Stimulated activated naive CD8-positive, alpha-beta T cell treated with anti-CD3 and anti-CD28 coated beads, Interleukin-15, amount 100 ng/mL, for 72 hours (primary cell): ENCODE measurements around the gene DLG2.

Source experiments
- ATAC-seq: fragments of 150-1000 bp; cut with Tn5 transposase; 2 replicates; pipeline ENCODE4 v1.10.0; 2021; ENCODE audit warnings: mild to moderate bottlenecking, moderate library complexity
- DNase-seq, 2 donors: peaks; one replicate each; pipeline ENCODE4 v3.0.0; 2021 to 2022
- H3K27ac Mint-ChIP-seq, 2 donors: one replicate each; pipeline ENCODE4 v1.8.0; 2022; ENCODE audit warnings: mild to moderate bottlenecking in 2 of 2, mixed read lengths in 2 of 2, moderate library complexity in 2 of 2
- H3K27me3 Mint-ChIP-seq: one replicate; pipeline ENCODE4 v1.8.0; 2022; ENCODE audit warnings: mixed read lengths
- H3K4me1 Mint-ChIP-seq: one replicate; pipeline ENCODE4 v1.8.0; 2022; ENCODE audit warnings: mild to moderate bottlenecking, mixed read lengths
- H3K4me3 Mint-ChIP-seq, 2 donors: one replicate each; pipeline ENCODE4 v1.8.0; 2022; ENCODE audit warnings: mild to moderate bottlenecking in 2 of 2, mixed read lengths in 2 of 2, moderate library complexity in 1 of 2
- H3K9me3 Mint-ChIP-seq, 2 donors: one replicate each; pipeline ENCODE4 v1.8.0; 2022; ENCODE audit warnings: mixed read lengths in 2 of 2

DLG2 gene

GRCh38 chr11:83722392-83723119 lies 1904.6 kb downstream of the DLG2 start:
- Mint-ChIP-seq H3K27ac (no peak overlapping the region), H3K4me1 (peaks cover 13% of the 10 kb centered on the region), H3K4me3 (no peak overlapping the region), H3K27me3 (peaks cover 15% of the 10 kb centered on the region), H3K9me3 (no peaks in the 10 kb centered on the region)
- DNase-seq (no peak), ATAC-seq (no peak)

- Mint-ChIP-seq H3K9me3 (no peaks in the 10 kb centered on the region), H3K27ac (no peak overlapping the region), H3K4me1 (peaks cover 13% of the 10 kb centered on the region), H3K27me3 (peaks cover 15% of the 10 kb centered on the region), H3K4me3 (no peak overlapping the region)
- ATAC-seq (no peak), DNase-seq (no peak)
Measured at GRCh38 chr11:83721263-83721662, 1905.9 kb downstream of the DLG2 start.

GRCh38 chr11:83720675-83721074 lies 1906.5 kb downstream of the DLG2 start:
- DNase-seq (no peak), ATAC-seq (no peak)
- Mint-ChIP-seq H3K4me3 (no peak overlapping the region), H3K27ac (no peak overlapping the region), H3K27me3 (peaks cover 15% of the 10 kb centered on the region), H3K4me1 (peaks cover 13% of the 10 kb centered on the region), H3K9me3 (no peaks in the 10 kb centered on the region)

- H3K27ac Mint-ChIP-seq: no peak overlapping the region
- no peak overlapping the region for H3K4me3 Mint-ChIP-seq
- no peaks in the 10 kb centered on the region for H3K4me1 Mint-ChIP-seq
- no peaks in the 10 kb centered on the region for H3K9me3 Mint-ChIP-seq
- no peak for DNase-seq
- no peaks in the 10 kb centered on the region for H3K27me3 Mint-ChIP-seq
- ATAC-seq: no peak
Measured at GRCh38 chr11:83717537-83717936, 1909.6 kb downstream of the DLG2 start.

- H3K27me3 Mint-ChIP-seq: no peaks in the 10 kb centered on the region
- no peak overlapping the region for H3K27ac Mint-ChIP-seq
- no peaks in the 10 kb centered on the region for H3K4me1 Mint-ChIP-seq
- H3K9me3 Mint-ChIP-seq: no peaks in the 10 kb centered on the region
- no peak for DNase-seq
- ATAC-seq: no peak
- H3K4me3 Mint-ChIP-seq: no peak overlapping the region
Measured at GRCh38 chr11:83715927-83716535, 1911.1 kb downstream of the DLG2 start.

GRCh38 chr11:83713708-83714107 lies 1913.4 kb downstream of the DLG2 start:
- H3K4me3 Mint-ChIP-seq: no peak overlapping the region
- DNase-seq: no peak
- no peak overlapping the region for H3K27ac Mint-ChIP-seq
- no peak for ATAC-seq
- no peaks in the 10 kb centered on the region for H3K4me1 Mint-ChIP-seq
- no peaks in the 10 kb centered on the region for H3K9me3 Mint-ChIP-seq
- no peaks in the 10 kb centered on the region for H3K27me3 Mint-ChIP-seq

GRCh38 chr11:83711106-83711527 lies 1916.0 kb downstream of the DLG2 start:
- ATAC-seq: no peak
- DNase-seq: no peak
- Mint-ChIP-seq H3K4me3 (no peak overlapping the region), H3K27ac (no peak overlapping the region), H3K9me3 (no peaks in the 10 kb centered on the region), H3K4me1 (no peaks in the 10 kb centered on the region), H3K27me3 (no peaks in the 10 kb centered on the region)

- ATAC-seq (no peak), DNase-seq (no peak)
- Mint-ChIP-seq H3K4me3 (no peak overlapping the region), H3K27ac (no peak overlapping the region), H3K27me3 (no peaks in the 10 kb centered on the region), H3K4me1 (no peaks in the 10 kb centered on the region), H3K9me3 (no peaks in the 10 kb centered on the region)
Measured at GRCh38 chr11:83709434-83709833, 1917.7 kb downstream of the DLG2 start.

GRCh38 chr11:83706566-83706965 lies 1920.6 kb downstream of the DLG2 start:
- Mint-ChIP-seq H3K27me3 (no peaks in the 10 kb centered on the region), H3K4me3 (no peak overlapping the region), H3K27ac (no peak overlapping the region), H3K4me1 (no peaks in the 10 kb centered on the region), H3K9me3 (no peaks in the 10 kb centered on the region)
- no peak for ATAC-seq
- no peak for DNase-seq

- ATAC-seq (no peak), DNase-seq (no peak)
- Mint-ChIP-seq H3K27me3 (no peaks in the 10 kb centered on the region), H3K4me3 (no peak overlapping the region), H3K27ac (no peak overlapping the region), H3K9me3 (no peaks in the 10 kb centered on the region), H3K4me1 (no peaks in the 10 kb centered on the region)
Measured at GRCh38 chr11:83702796-83703195, 1924.3 kb downstream of the DLG2 start.

- no peak overlapping the region for H3K27ac Mint-ChIP-seq
- ATAC-seq (no peak), DNase-seq (no peak)
- no peak overlapping the region for H3K4me3 Mint-ChIP-seq
- H3K27me3 Mint-ChIP-seq: peaks cover 16% of the 10 kb centered on the region
- peaks cover 0 to 17% of the 10 kb centered on the region in 2 donors for H3K9me3 Mint-ChIP-seq
- no peaks in the 10 kb centered on the region for H3K4me1 Mint-ChIP-seq
Measured at GRCh38 chr11:83697518-83697917, 1929.6 kb downstream of the DLG2 start.

GRCh38 chr11:83695046-83695445 lies 1932.1 kb downstream of the DLG2 start:
- DNase-seq: no peak
- Mint-ChIP-seq H3K27me3 (peaks cover 16% of the 10 kb centered on the region), H3K4me3 (no peak overlapping the region), H3K27ac (no peak overlapping the region), H3K9me3 (peaks cover 0 to 17% of the 10 kb centered on the region in 2 donors), H3K4me1 (no peaks in the 10 kb centered on the region)
- ATAC-seq: no peak

GRCh38 chr11:83694191-83694910 lies 1932.8 kb downstream of the DLG2 start:
- DNase-seq (no peak), ATAC-seq (no peak)
- Mint-ChIP-seq H3K9me3 (peaks cover 0 to 17% of the 10 kb centered on the region in 2 donors), H3K4me3 (no peak overlapping the region), H3K27ac (no peak overlapping the region), H3K4me1 (no peaks in the 10 kb centered on the region), H3K27me3 (peaks cover 16% of the 10 kb centered on the region)

GRCh38 chr11:83693306-83693992 lies 1933.7 kb downstream of the DLG2 start:
- Mint-ChIP-seq H3K4me3 (no peak overlapping the region), H3K27me3 (peaks cover 16% of the 10 kb centered on the region), H3K4me1 (no peaks in the 10 kb centered on the region), H3K27ac (no peak overlapping the region), H3K9me3 (peaks cover 0 to 17% of the 10 kb centered on the region in 2 donors)
- ATAC-seq (no peak), DNase-seq (no peak)

- H3K9me3 Mint-ChIP-seq: peaks cover 0 to 17% of the 10 kb centered on the region in 2 donors
- no peak for DNase-seq
- no peak for ATAC-seq
- H3K27me3 Mint-ChIP-seq: peaks cover 16% of the 10 kb centered on the region
- H3K4me3 Mint-ChIP-seq: no peak overlapping the region
- H3K27ac Mint-ChIP-seq: no peak overlapping the region
- no peaks in the 10 kb centered on the region for H3K4me1 Mint-ChIP-seq
Measured at GRCh38 chr11:83692675-83693074, 1934.5 kb downstream of the DLG2 start.
